NCI-H345 (cell line): ENCODE data around the gene CD63.

Experiments used
- DNase-seq: peaks from one replicate; lab custom pipeline; 2025; lab: John Stamatoyannopoulos, UW

The CD63 gene

DNA sequence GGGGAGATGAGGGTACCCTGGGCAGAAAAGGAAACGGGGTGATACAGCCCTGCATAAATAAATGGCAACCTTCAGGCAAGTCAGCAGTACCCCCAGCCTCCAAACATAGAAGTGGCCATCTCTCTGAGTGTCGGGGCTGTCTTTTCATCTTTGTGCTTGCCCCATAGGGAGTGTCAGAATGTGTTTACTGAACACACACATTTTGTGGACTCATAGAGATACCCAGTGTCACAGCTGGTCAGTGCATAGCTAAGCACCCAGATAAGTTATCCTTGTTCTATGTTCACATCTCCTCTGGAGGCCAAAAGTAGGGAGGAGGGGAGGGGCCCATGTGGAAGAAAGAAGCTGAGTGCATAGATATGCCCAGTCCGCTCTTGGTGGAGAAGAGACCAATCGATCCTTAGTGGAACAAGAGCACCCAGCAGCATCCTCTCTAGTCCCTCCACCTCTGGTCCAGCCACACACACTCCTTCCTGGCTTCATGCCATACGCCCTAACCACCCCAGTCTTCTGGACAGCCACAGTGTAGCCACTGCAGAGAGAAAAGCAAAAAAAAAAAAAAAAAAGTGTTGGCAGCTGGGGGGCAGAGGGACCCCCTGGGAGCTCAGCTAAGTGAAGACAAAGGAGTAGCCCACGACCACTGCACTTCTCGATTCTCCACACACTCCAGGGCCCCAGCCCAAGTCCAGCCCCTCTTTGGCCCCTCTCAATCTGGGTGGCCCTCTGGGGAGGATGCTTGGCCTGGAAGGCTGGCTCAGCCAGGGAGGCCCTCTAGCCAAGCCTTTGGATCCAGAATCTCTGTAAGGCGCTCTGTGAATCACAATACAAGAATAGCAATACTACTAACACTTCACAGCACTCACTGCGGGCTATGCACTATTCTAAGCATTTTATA, 23.7 kb downstream of the CD63 start:
- no peak for DNase-seq

GRCh38 chr12:55703901-55704761, 24.7 kb downstream of the CD63 start:
- DNase-seq: no peak

GRCh38 chr12:55703288-55703687, 25.5 kb downstream of the CD63 start:
- DNase-seq: no peak

GRCh38 chr12:55702861-55703260, 25.9 kb downstream of the CD63 start:
- no peak for DNase-seq

- no peak for DNase-seq
Measured at GRCh38 chr12:55700255-55701018, 28.4 kb downstream of the CD63 start.

- DNase-seq: no peak
Measured at GRCh38 chr12:55699471-55700055, 29.2 kb downstream of the CD63 start.

GRCh38 chr12:55698965-55699364, 29.8 kb downstream of the CD63 start:
- no peak for DNase-seq

DNA sequence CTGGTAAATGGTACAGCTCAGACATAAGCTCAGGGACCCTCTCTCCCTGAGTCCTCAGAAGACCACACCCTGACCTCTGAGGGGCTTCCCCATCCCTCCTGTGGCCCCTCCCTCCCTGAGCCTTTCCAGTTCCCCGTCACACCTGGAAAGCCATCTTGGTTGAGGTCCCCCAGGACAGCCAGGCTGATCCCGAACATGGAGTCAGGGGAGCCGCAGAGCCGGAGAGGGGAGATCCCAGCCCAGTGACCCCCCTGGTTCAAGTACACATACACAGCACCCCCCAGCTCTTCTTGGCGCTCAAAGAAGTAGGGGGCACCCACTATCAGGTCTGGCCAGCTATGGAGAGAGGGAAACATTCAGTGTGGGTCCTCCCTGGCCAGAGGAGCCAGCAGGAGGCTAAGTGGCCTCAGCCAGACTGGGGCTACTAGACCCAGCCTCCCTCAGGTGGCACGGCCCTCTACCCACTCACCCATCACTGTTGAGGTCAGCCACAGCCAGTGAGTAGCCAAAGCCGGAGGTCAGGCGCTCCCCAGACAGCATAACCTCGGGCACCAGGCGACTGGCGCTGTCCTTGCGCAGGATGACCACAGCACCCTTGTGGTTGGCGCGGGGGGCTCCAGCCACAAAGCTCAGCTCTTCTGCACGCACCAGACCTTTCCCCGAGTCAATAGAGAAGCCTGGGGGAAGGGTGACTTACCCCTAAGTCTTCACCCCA, 30.4 kb downstream of the CD63 start:
- DNase-seq: no peak

DNA sequence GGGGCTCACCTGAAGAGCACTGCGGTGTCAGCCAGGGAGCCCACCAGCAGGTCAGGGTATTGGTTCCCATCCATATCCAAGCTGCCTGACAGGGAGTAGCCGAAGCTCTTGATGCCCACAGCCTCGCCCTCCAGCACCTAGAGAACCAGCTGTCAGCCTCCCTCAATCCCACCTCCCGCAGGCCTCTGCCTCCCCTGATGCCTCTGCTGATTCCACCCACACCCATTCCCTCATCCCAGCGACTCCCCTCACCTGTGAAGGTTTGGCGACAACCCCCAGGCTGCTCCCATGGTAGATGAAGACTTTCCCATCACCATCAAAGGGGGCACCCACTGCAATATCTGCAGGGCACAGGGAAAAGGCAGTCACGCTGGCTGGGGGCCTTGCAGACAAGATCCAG, 31.1 kb downstream of the CD63 start:
- DNase-seq: no peak

- no peak for DNase-seq
Measured at GRCh38 chr12:55696796-55697462, 31.9 kb downstream of the CD63 start.

GRCh38 chr12:55696141-55696540, 32.7 kb downstream of the CD63 start:
- no peak for DNase-seq

DNA sequence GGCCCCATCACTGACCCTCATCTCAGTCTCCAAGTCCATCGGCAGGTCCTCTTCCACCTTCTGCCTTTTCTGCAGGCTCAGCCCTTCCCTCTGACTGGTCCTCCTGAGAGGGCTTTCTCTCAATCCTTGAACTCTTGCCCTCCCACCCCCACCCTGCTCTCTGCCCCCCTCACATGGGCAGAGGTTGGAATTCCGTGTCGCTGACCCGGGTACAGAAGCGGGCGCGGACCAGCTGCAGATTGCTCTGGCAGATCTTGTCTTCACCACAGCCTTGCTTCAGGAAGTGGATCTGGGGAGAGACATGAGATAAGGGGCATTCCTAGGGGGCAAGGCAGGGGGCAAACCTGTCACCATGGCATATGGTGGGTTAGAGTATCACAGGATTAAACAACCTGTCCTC, 33.5 kb downstream of the CD63 start:
- no peak for DNase-seq

GRCh38 chr12:55694651-55695050, 34.2 kb downstream of the CD63 start:
- DNase-seq: no peak

DNA sequence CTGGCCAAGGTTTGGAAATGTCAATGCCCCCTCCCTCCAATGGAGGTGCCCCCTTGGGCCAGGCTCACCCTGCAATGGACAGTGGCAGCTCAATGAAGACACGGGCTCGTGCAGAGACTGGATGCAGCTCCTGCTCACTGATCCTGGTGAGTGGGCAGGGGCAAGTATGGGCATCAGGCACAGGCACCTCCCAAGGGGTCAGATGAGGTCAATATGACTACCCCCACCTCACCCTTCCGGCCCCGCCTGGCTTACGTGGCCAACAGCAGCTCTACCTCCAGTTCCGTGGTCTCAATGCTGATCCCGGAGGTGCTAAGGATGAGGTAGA, 34.7 kb downstream of the CD63 start:
- no peak for DNase-seq

DNA sequence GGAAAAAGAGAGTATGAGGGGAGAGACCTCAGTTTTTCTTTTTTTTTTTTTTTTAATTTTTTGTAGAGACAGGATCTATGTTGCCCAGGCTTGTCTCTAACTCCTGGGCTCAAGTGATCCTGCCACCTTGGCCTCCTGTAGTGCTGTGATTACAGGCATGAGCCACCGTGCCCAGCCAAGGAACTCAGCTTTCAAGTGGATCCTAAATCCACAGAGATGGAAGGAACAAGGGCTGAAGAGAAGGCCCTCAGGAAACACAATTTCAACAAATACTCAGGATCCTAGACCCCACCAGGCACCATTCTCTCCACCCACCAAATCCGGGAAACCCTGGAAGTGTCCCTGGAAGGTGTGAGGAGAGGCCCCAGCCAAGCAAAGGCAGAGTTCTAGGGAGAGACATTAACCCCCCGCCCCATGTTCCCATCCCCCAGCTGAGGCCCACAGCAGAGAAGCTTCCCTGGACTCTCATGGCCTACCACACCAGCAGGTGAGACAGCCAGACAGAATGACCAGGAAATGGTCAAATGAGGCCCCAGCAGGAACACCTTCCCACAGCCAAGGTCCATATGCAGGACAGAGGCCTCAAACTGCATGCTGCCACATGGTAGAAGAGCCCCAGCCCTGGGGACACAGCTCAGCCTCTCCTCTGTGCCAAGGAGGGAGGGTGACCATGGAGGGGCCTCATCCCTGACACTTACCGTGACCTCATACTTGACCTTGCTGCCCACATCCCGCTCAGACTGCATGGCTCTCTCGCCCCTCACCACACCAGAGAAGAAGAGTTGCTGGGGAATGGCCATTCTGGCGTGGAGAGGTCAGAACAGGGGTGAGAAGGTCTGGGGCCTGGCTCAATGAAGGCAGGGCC, 35.3 kb downstream of the CD63 start:
- no peak for DNase-seq

- no peak for DNase-seq
Measured at GRCh38 chr12:55692631-55693322, 36.0 kb downstream of the CD63 start.

- no peak for DNase-seq
Measured at GRCh38 chr12:55688716-55689655, 39.8 kb downstream of the CD63 start.

DNA sequence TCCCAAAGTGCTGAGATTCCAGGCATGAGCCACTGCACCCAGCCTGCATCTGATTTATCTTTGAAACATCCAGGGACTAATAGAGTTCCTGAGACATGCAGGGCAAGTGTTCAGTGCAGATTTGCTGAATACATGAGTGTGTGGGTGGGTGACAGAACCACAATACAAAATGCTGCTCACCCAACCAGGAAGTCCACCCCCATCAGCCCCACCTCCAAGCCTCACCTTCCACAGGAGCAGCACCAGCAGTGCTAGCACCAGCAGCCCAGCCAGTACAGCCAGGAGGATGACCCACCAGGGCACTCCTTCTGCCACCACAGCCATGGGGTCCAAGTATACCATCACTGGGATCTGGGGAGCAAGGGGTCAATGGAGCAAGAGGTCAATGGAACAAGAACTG, 41.1 kb downstream of the CD63 start:
- DNase-seq: no peak
